ENCODE data around the gene TMEM212. TPM values are rescaled to one million over a fixed set of nuclear protein-coding genes. Genes with fewer than 3 reads are reported as not detected.
A peak's percentile ranks its signal among the peaks of the same experiment; 100 is the strongest.

Gene TMEM212
- total and polyA plus RNA-seq, 2 experiments from 2014 or later, result not detected

- Histone ChIP-seq H3K4me1 (ENCODE audit: low read depth) (peaks cover 5% of the 10 kb centered on the region), H3K27me3 (no peaks in the 10 kb centered on the region), H3K36me3 (no peaks in the 10 kb centered on the region), H3K4me3 (peak overlapping the region; percentile 46), H3K9me3 (ENCODE audit: low read depth) (no peaks in the 10 kb centered on the region), H3K27ac (peak overlapping the region; percentile 87)
- DNase-seq (ENCODE audit: low read depth in 1 of 2, low spot score in 1 of 2), result no peak
- TF ChIP-seq, protein P1, sequence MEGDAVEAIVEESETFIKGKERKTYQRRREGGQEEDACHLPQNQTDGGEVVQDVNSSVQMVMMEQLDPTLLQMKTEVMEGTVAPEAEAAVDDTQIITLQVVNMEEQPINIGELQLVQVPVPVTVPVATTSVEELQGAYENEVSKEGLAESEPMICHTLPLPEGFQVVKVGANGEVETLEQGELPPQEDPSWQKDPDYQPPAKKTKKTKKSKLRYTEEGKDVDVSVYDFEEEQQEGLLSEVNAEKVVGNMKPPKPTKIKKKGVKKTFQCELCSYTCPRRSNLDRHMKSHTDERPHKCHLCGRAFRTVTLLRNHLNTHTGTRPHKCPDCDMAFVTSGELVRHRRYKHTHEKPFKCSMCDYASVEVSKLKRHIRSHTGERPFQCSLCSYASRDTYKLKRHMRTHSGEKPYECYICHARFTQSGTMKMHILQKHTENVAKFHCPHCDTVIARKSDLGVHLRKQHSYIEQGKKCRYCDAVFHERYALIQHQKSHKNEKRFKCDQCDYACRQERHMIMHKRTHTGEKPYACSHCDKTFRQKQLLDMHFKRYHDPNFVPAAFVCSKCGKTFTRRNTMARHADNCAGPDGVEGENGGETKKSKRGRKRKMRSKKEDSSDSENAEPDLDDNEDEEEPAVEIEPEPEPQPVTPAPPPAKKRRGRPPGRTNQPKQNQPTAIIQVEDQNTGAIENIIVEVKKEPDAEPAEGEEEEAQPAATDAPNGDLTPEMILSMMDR (IDR thresholded peaks at IDR 0.05; ENCODE audit: low read depth, low read length), result no peak
Measured at GRCh38 chr3:171810629-171811294, 32.4 kb upstream of the TMEM212 start.

- Histone ChIP-seq H3K27me3 (no peaks in the 10 kb centered on the region), H3K36me3 (no peaks in the 10 kb centered on the region), H3K27ac (no peak overlapping the region), H3K4me3 (no peak overlapping the region), H3K9me3 (ENCODE audit: low read depth) (no peaks in the 10 kb centered on the region), H3K4me1 (ENCODE audit: low read depth) (peaks cover 5% of the 10 kb centered on the region)
- DNase-seq (ENCODE audit: low read depth in 1 of 2, low spot score in 1 of 2), result peak in 1 of 2 donors; percentile 97
- TF ChIP-seq, protein P1 (IDR thresholded peaks at IDR 0.05; ENCODE audit: low read depth, low read length), result no peak
Measured at GRCh38 chr3:171811295-171811912, 31.7 kb upstream of the TMEM212 start.

DNA sequence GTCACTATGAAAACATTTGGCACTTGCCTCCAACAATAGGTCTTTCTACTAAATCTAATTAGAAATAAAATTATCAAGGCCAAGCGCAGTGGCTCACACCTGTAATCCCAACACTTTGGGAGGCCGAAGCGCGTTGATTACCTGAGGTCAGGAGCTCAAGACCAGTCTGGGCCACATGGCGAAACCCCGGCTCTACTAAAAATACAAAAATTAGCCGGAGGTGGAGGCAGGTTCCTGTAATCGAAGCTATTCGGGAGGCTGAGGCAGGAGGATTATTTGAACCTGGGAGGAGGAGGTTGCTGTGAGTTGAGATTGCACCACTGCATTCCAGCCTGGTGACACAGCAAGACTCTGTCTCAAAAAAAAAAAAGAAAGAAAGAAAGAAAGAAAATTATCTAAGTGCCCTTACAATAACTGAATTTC lies 31.2 kb upstream of the TMEM212 start:
- peaks cover 5% of the 10 kb centered on the region for H3K4me1 ChIP-seq (ENCODE audit: low read depth)
- TF ChIP-seq, protein P1 (IDR thresholded peaks at IDR 0.05; ENCODE audit: low read depth, low read length), result no peak
- H3K4me3 ChIP-seq, result no peak overlapping the region
- no peaks in the 10 kb centered on the region for H3K9me3 ChIP-seq (ENCODE audit: low read depth)
- DNase-seq (ENCODE audit: low read depth in 1 of 2, low spot score in 1 of 2), result peak in 1 of 2 donors; percentile 81
- no peak overlapping the region for H3K27ac ChIP-seq
- H3K36me3 ChIP-seq, result no peaks in the 10 kb centered on the region
- H3K27me3 ChIP-seq, result no peaks in the 10 kb centered on the region

- H3K27me3 ChIP-seq, result no peaks in the 10 kb centered on the region
- H3K4me3 ChIP-seq, result no peak overlapping the region
- H3K4me1 ChIP-seq (ENCODE audit: low read depth), result peaks cover 5% of the 10 kb centered on the region
- no peak for DNase-seq (ENCODE audit: low read depth in 1 of 2, low spot score in 1 of 2)
- no peaks in the 10 kb centered on the region for H3K9me3 ChIP-seq (ENCODE audit: low read depth)
- no peak overlapping the region for H3K27ac ChIP-seq
- TF ChIP-seq, protein P1 (IDR thresholded peaks at IDR 0.05; ENCODE audit: low read depth, low read length), result no peak
- H3K36me3 ChIP-seq, result no peaks in the 10 kb centered on the region
Measured at GRCh38 chr3:171812811-171813210, 30.3 kb upstream of the TMEM212 start.

DNA sequence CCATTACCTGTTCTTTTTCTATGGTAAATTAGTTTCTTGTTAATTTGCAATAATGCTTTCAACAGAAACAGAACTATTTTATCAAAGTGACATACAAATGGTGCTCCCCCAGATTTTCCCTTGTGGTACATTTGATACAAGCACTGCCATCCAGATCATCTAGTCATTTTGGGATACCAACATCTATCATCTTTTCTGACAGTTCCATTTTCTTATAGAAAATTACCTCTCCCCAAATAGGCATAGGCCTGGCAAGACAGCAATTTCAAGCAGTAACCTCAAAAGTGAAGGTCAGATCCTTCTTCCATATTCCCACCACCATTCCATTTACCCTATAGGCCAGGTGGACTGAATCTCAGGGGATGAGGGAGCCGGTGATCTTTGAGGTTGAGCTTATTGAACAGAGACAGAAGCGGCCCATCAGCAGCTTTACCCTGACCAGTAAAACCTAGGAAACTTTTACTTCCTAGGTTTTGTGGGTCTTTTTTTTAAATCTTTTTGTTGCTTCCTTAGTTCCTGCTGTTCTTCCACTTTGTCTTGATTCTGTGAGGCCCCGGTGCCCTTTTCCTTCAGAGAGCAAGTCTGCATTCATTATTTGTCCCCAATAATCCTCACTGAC lies 29.8 kb upstream of the TMEM212 start:
- Histone ChIP-seq H3K36me3 (no peaks in the 10 kb centered on the region), H3K27ac (no peak overlapping the region), H3K27me3 (no peaks in the 10 kb centered on the region), H3K9me3 (ENCODE audit: low read depth) (no peaks in the 10 kb centered on the region), H3K4me1 (ENCODE audit: low read depth) (peaks cover 5% of the 10 kb centered on the region), H3K4me3 (no peak overlapping the region)
- no peak for DNase-seq (ENCODE audit: low read depth in 1 of 2, low spot score in 1 of 2)
- TF ChIP-seq, protein P1 (IDR thresholded peaks at IDR 0.05; ENCODE audit: low read depth, low read length), result no peak

Data from cardiac muscle cell (in vitro differentiated cells and primary cell).